HepG2 (cell line): ENCODE data around the gene C3orf22. TPM values are rescaled to one million over a fixed set of nuclear protein-coding genes. Genes with fewer than 3 reads are reported as not detected.
A peak's percentile ranks its signal among the peaks of the same experiment; 100 is the strongest.

ENCODE experiments used
- ASH2L ChIP-seq: fragments of 300-600, 200-600 bp; sonication (generic); IDR thresholded peaks from 2 replicates; pipeline ENCODE4 v1.7.0; 2017; ENCODE audit warnings: low read depth, mild to moderate bottlenecking, moderate library complexity, mixed read lengths, low read length; ENCODE audit not compliant: insufficient read length
- CENPX ChIP-seq: sonication (generic); formaldehyde crosslinking; IDR thresholded peaks from 2 replicates; pipeline ENCODE4 v1.9.0; 2021; ENCODE audit warnings: mild to moderate bottlenecking, missing genetic modification reagents, moderate library complexity
- ERF ChIP-seq: IDR thresholded peaks from 2 replicates; pipeline ENCODE4 v1.6.1; 2018; ENCODE audit warnings: missing biosample characterization, missing genetic modification reagents
- FOXK1 ChIP-seq: sonication (generic); formaldehyde crosslinking; IDR thresholded peaks from 2 replicates; pipeline ENCODE4 v1.4.0; 2020; ENCODE audit warnings: low read depth, missing genetic modification reagents, borderline replicate concordance
- HIVEP1 ChIP-seq: sonication (generic); formaldehyde crosslinking; IDR thresholded peaks from 2 replicates; pipeline ENCODE4 v1.4.0; 2020; ENCODE audit warnings: mild to moderate bottlenecking, missing genetic modification reagents
- POGZ ChIP-seq: sonication (generic); formaldehyde crosslinking; IDR thresholded peaks from 2 replicates; pipeline ENCODE4 v1.4.0; 2020; ENCODE audit warnings: mild to moderate bottlenecking, missing genetic modification reagents
- SMAD3 ChIP-seq: sonication (generic); formaldehyde crosslinking; IDR thresholded peaks from 2 replicates; pipeline ENCODE4 v1.4.0; 2020; ENCODE audit warnings: missing genetic modification reagents
- SOX13 ChIP-seq, 3 experiments: fragments of 450-650 bp in 1 of 3; sonication (generic) in 1 of 3; formaldehyde crosslinking in 1 of 3; IDR thresholded peaks in 2 of 3; conservative IDR thresholded peaks in 1 of 3; 2 replicates each; pipeline versions ENCODE4 v1.5.0 to v1.6.1; 2016 to 2020; ENCODE audit warnings: antibody characterized with exemption in 1 of 3, mild to moderate bottlenecking in 1 of 3, missing compliant biosample characterization in 1 of 3, missing genetic modification reagents in 1 of 3, moderate library complexity in 1 of 3
- TSC22D2 ChIP-seq: sonication (generic); formaldehyde crosslinking; IDR thresholded peaks from 2 replicates; pipeline ENCODE4 v1.5.1; 2020; ENCODE audit warnings: missing genetic modification reagents, mild to moderate bottlenecking, borderline replicate concordance
- WIZ ChIP-seq: sonication (generic); formaldehyde crosslinking; IDR thresholded peaks from 2 replicates; pipeline ENCODE4 v1.5.1; 2020; ENCODE audit warnings: mild to moderate bottlenecking, missing genetic modification reagents
- XRCC5 ChIP-seq: fragments of 200-400 bp; formaldehyde crosslinking; optimal IDR thresholded peaks from 2 replicates; pipeline ENCODE3; 2017; ENCODE audit warnings: mild to moderate bottlenecking, low read length
- ZFP37 ChIP-seq: sonication (generic); formaldehyde crosslinking; IDR thresholded peaks from 2 replicates; pipeline ENCODE4 v1.4.0; 2020; ENCODE audit warnings: missing genetic modification reagents, borderline replicate concordance
- ZNF101 ChIP-seq: sonication (generic); formaldehyde crosslinking; IDR thresholded peaks from 2 replicates; pipeline ENCODE4 v1.4.0; 2020; ENCODE audit warnings: mild to moderate bottlenecking, low read depth, missing genetic modification reagents, borderline replicate concordance
- ZNF619 ChIP-seq: sonication (generic); formaldehyde crosslinking; IDR thresholded peaks from 2 replicates; pipeline ENCODE4 v1.4.0; 2020; ENCODE audit warnings: mild to moderate bottlenecking, missing genetic modification reagents
- ZNF652 ChIP-seq: IDR thresholded peaks from 2 replicates; pipeline ENCODE4 v1.6.1; 2016; ENCODE audit warnings: low read depth, borderline replicate concordance
- ZSCAN21 ChIP-seq: sonication (generic); formaldehyde crosslinking; IDR thresholded peaks from 2 replicates; pipeline ENCODE4 v1.8.0; 2022; ENCODE audit warnings: mild to moderate bottlenecking, missing genetic modification reagents, moderate library complexity, borderline replicate concordance
- polyA plus RNA-seq, 8 experiments: library from polyadenylated mRNA; depleted of rRNA in 3 of 8; stranded (reverse) in 7 of 8; unstranded in 1 of 8; fragments of >200 nt; fragmentation: Illumina TruSeq in 4 of 8; extraction: Trizol in 4 of 8; gene quantifications; 2 replicates each; pipeline versions ENCODE4 v1.2.1 to v1.2.3, GENCODE V29; 2011 to 2016; ENCODE audit warnings: low read depth in 4 of 8, missing spikeins in 1 of 8, mixed read lengths in 1 of 8; ENCODE audit not compliant: insufficient read depth in 1 of 8
- total RNA-seq, 5 experiments: library from RNA; depleted of rRNA; stranded (reverse); fragments of >200 nt; fragmentation: Illumina TruSeq; extraction: Trizol; gene quantifications; 2 replicates each; pipeline ENCODE4 v1.2.3, GENCODE V29; 2016; ENCODE audit warnings: low read depth in 1 of 5
- TF ChIP-seq, protein P1 (sequence below): sonication (generic); formaldehyde crosslinking; IDR thresholded peaks from 2 replicates; pipeline ENCODE4 v1.4.0; 2020; ENCODE audit warnings: missing genetic modification reagents, borderline replicate concordance
- TF ChIP-seq, protein P2 (sequence below): sonication (generic); formaldehyde crosslinking; IDR thresholded peaks from 2 replicates; pipeline ENCODE4 v1.8.0; 2023; ENCODE audit warnings: mild to moderate bottlenecking, missing genetic modification reagents
- TF ChIP-seq, protein P3 (sequence below): fragments of 450-650 bp; IDR thresholded peaks from 2 replicates; pipeline ENCODE4 v1.6.1; 2017; ENCODE audit warnings: mild to moderate bottlenecking

Gene C3orf22
- total and polyA plus RNA-seq, 2 of the 13 experiments (the other 11 are each of a cell fraction or from before 2014, with no cell fraction given): not detected

DNA sequence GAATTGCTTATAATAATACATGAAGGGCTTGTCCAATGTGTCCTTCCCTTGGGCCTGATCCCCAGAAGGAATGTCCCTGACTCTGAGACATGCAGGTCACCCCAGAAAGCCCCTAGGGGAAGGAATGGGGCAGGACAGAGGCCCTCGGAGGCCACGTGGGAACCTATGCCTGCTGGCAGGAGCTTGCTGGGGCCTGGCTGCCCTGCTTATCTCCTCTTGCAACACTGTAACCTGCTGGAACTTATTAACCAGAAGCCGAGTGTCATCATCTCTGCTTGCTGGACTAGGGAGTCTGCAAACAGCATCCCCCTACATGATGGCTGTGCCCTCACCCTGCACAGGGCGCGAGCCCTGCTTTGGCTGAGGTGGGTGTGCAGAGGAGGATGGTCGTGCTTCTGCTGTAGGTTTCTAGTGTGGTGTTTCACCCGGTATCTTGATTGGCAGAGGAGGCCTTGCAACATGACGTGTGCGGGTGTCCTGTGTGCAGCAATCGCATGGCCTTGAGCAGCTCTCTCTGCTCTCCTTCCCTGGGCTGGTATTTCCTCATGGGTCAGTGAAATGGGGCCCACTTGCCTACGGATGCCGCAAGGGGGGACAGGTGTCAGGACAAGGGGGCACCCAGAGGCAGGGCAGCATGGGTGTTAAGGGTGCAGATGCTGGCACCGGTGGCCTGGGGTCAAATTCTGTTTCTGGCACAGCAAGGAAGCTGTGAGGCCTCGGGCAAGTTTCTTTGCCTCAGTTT, 29.8 kb downstream of the C3orf22 start (continued):
- TF ChIP-seq, protein P1, sequence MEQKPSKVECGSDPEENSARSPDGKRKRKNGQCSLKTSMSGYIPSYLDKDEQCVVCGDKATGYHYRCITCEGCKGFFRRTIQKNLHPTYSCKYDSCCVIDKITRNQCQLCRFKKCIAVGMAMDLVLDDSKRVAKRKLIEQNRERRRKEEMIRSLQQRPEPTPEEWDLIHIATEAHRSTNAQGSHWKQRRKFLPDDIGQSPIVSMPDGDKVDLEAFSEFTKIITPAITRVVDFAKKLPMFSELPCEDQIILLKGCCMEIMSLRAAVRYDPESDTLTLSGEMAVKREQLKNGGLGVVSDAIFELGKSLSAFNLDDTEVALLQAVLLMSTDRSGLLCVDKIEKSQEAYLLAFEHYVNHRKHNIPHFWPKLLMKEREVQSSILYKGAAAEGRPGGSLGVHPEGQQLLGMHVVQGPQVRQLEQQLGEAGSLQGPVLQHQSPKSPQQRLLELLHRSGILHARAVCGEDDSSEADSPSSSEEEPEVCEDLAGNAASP (CRISPR knock-in tag): 0 out of 2 replicates have a peak, but pooled peaks have one; percentile 33
- no peak for TF ChIP-seq CENPX (CRISPR knock-in tag)
- TF ChIP-seq ZNF619 (CRISPR knock-in tag): 0 out of 2 replicates have a peak, but pooled peaks have one; percentile 75
- TF ChIP-seq, protein P2, sequence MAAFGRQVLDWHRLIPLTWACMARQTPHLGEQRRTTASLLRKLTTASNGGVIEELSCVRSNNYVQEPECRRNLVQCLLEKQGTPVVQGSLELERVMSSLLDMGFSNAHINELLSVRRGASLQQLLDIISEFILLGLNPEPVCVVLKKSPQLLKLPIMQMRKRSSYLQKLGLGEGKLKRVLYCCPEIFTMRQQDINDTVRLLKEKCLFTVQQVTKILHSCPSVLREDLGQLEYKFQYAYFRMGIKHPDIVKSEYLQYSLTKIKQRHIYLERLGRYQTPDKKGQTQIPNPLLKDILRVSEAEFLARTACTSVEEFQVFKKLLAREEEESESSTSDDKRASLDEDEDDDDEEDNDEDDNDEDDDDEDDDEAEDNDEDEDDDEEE: no peak
- peak; percentile 81 for TF ChIP-seq FOXK1 (CRISPR knock-in tag)
- TF ChIP-seq SOX13 (IDR thresholded peaks at IDR 0.05): 0 out of 2 replicates have a peak, but pooled peaks have one; percentile 14
- TF ChIP-seq SOX13 (CRISPR knock-in tag; conservative IDR thresholded peaks at IDR 0.05 in 1 of 2, IDR thresholded peaks at IDR 0.05 in 1 of 2): peak in 1 of 2 experiments; percentile 56; a peak in 2 of 4 replicates
- TF ChIP-seq, protein P3, sequence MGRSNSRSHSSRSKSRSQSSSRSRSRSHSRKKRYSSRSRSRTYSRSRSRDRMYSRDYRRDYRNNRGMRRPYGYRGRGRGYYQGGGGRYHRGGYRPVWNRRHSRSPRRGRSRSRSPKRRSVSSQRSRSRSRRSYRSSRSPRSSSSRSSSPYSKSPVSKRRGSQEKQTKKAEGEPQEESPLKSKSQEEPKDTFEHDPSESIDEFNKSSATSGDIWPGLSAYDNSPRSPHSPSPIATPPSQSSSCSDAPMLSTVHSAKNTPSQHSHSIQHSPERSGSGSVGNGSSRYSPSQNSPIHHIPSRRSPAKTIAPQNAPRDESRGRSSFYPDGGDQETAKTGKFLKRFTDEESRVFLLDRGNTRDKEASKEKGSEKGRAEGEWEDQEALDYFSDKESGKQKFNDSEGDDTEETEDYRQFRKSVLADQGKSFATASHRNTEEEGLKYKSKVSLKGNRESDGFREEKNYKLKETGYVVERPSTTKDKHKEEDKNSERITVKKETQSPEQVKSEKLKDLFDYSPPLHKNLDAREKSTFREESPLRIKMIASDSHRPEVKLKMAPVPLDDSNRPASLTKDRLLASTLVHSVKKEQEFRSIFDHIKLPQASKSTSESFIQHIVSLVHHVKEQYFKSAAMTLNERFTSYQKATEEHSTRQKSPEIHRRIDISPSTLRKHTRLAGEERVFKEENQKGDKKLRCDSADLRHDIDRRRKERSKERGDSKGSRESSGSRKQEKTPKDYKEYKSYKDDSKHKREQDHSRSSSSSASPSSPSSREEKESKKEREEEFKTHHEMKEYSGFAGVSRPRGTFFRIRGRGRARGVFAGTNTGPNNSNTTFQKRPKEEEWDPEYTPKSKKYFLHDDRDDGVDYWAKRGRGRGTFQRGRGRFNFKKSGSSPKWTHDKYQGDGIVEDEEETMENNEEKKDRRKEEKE: no peak
- no peak for TF ChIP-seq WIZ (CRISPR knock-in tag)
- TF ChIP-seq SMAD3 (CRISPR knock-in tag): peak; percentile 95
- TF ChIP-seq ASH2L: peak; percentile 41
- TF ChIP-seq ERF (CRISPR knock-in tag): peak; percentile 81
- TF ChIP-seq TSC22D2 (CRISPR knock-in tag): peak; percentile 64; the same call in 1 of the 2 replicates
- peak; percentile 78 for TF ChIP-seq XRCC5
- TF ChIP-seq ZNF652 (CRISPR knock-in tag): peak; percentile 32; the same call in 1 of the 2 replicates
- TF ChIP-seq POGZ: peak; percentile 60; the same call in 1 of the 2 replicates
- peak; percentile 93 for TF ChIP-seq HIVEP1
- peak; percentile 71; the same call in 1 of the 2 replicates for TF ChIP-seq ZFP37
- TF ChIP-seq ZSCAN21: no peak
- TF ChIP-seq ZNF101 (CRISPR knock-in tag): no peak
